AG04450 (cell line): ENCODE data around the gene AQR. TPM values are rescaled to one million over a fixed set of nuclear protein-coding genes. Genes with fewer than 3 reads are reported as not detected.
"Not testable (repeated sequence)": the region's sequence is repeated elsewhere in the genome, so short reads cannot be mapped to it uniquely, and the experiment has no call there.

ENCODE experiments used
- CTCF ChIA-PET: fragments of 300-600, 350-600 bp; formaldehyde crosslinking; extraction: SDS; loops from one replicate; lab custom pipeline; 2022; ENCODE audit warnings: antibody characterized with exemption, inconsistent platforms; lab: Charles Lee
- POLR2A ChIA-PET: fragments of 350-600 bp; formaldehyde crosslinking; extraction: SDS; loops from one replicate; lab custom pipeline; 2021; ENCODE audit warnings: antibody characterized with exemption, inconsistent platforms; lab: Yijun Ruan, JAX
- DNase-seq: peaks from one replicate; pipeline ENCODE4 v3.0.0-alpha.2; 2011; ENCODE audit warnings: low read depth, low spot score
- H3K27ac ChIP-seq: one replicate; pipeline ENCODE4 v1.5.1; 2012; ENCODE audit warnings: low read depth, low read length, control low read depth
- H3K27me3 ChIP-seq: one replicate; pipeline ENCODE4 v1.6.0; 2012; ENCODE audit warnings: low read length; ENCODE audit not compliant: control insufficient read depth, insufficient read depth
- H3K4me3 ChIP-seq: 2 replicates; pipeline ENCODE4 v1.5.1; 2011; ENCODE audit warnings: mild to moderate bottlenecking, low read depth, low read length, control low read depth
- H3K9me3 ChIP-seq: 2 replicates; pipeline ENCODE4 v1.5.1; 2012; ENCODE audit warnings: low read length; ENCODE audit not compliant: control insufficient read depth, insufficient read depth
- CTCF ChIP-seq: IDR thresholded peaks from 2 replicates; pipeline ENCODE4 v1.5.1; 2011; ENCODE audit warnings: low read depth, low read length, control low read depth, inconsistent platforms
- polyA plus RNA-seq: library from polyadenylated mRNA; depleted of rRNA; stranded (reverse); fragments of >200 nt; gene quantifications from 2 replicates; pipeline ENCODE4 v1.2.3, GENCODE V29; 2011

The AQR gene
- polyA plus RNA-seq, 1 experiment, result 32.9 TPM

GRCh38 chr15:34810443-34811129 lies 159.0 kb downstream of the AQR start:
- ChIA-PET CTCF (no interaction called here), POLR2A (interaction anchor here (0.8 to 1.0 kb wide), 2 partner anchors 15 to 27 kb away, joined by 4 read pairs; no protein-coding TSS in a partner anchor)
- no peaks in the 10 kb centered on the region for H3K9me3 ChIP-seq
- peak; percentile 97 for DNase-seq
- no peak overlapping the region for H3K4me3 ChIP-seq
- TF ChIP-seq CTCF, result no peak
- H3K27me3 ChIP-seq, result no peaks in the 10 kb centered on the region
- H3K27ac ChIP-seq, result peak overlapping the region; percentile 98

- H3K27ac ChIP-seq, result no peak overlapping the region
- no peaks in the 10 kb centered on the region for H3K9me3 ChIP-seq
- DNase-seq, result no peak
- POLR2A ChIA-PET, result no interaction called here
- no peak for TF ChIP-seq CTCF
- H3K4me3 ChIP-seq, result no peak overlapping the region
- no peaks in the 10 kb centered on the region for H3K27me3 ChIP-seq
- CTCF ChIA-PET, result interaction anchor here (0.7 kb wide), 2 partner anchors 171 to 625 kb away, joined by 3 read pairs; no protein-coding TSS in a partner anchor
These were observed 160.4 kb downstream of the AQR start for GRCh38 chr15:34809186-34809585.

GRCh38 chr15:34808016-34808415 lies 161.5 kb downstream of the AQR start:
- ChIA-PET POLR2A (no interaction called here), CTCF (no interaction called here)
- no peak for TF ChIP-seq CTCF
- Histone ChIP-seq H3K27me3 (no peaks in the 10 kb centered on the region), H3K9me3 (no peaks in the 10 kb centered on the region), H3K27ac (no peak overlapping the region), H3K4me3 (no peak overlapping the region)
- DNase-seq, result no peak

- H3K27ac ChIP-seq, CTCF ChIA-PET, DNase-seq, H3K4me3 ChIP-seq, H3K27me3 ChIP-seq, POLR2A ChIA-PET, H3K9me3 ChIP-seq: not testable (repeated sequence)
These were observed 162.3 kb downstream of the AQR start for GRCh38 chr15:34807241-34807640.

- Histone ChIP-seq H3K27ac (no peak overlapping the region), H3K4me3 (no peak overlapping the region), H3K27me3 (no peaks in the 10 kb centered on the region), H3K9me3 (no peaks in the 10 kb centered on the region)
- no peak for DNase-seq
- CTCF ChIA-PET, result no interaction called here
- no peak for TF ChIP-seq CTCF
- POLR2A ChIA-PET, result no interaction called here
These were observed 164.8 kb downstream of the AQR start for GRCh38 chr15:34804776-34805175.
